ENCODE results near the gene CSK.

CSK gene

DNA sequence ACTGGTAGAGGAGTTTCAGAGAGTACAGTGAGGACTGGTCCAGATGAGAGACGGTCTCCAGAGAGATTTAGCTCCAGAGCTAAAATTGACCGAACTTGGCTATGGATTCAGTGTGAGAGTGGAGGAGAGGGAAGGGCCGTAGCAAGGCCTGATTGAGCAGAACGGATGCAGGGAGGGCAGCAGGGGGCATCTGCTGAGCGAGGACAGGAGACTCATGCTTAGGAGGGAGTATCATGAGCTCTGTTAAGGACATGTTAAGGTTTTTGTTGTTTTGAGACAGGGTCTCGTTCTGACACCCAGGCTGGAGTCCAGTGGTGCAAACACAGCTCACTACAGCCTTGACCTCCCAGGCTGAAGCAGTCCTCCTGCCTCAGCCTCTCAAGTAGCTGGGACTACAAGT is 23.1 kb downstream of the CSK start:
- no peaks in the 10 kb centered on the region for H3K27me3 ChIP-seq (ENCODE audit: insufficient read depth, low read length)
- peaks cover 35% of the 10 kb centered on the region for H3K36me3 ChIP-seq (ENCODE audit: insufficient read depth, low read length)
- H3K9me3 ChIP-seq (ENCODE audit: low read length) = no peaks in the 10 kb centered on the region
- H2AFZ ChIP-seq (ENCODE audit: low read depth, low read length) = no peak overlapping the region
- no peak overlapping the region for H3K4me3 ChIP-seq (ENCODE audit: low read length)
- no peaks in the 10 kb centered on the region for H3K4me1 ChIP-seq (ENCODE audit: insufficient read depth, low read length)

DNA sequence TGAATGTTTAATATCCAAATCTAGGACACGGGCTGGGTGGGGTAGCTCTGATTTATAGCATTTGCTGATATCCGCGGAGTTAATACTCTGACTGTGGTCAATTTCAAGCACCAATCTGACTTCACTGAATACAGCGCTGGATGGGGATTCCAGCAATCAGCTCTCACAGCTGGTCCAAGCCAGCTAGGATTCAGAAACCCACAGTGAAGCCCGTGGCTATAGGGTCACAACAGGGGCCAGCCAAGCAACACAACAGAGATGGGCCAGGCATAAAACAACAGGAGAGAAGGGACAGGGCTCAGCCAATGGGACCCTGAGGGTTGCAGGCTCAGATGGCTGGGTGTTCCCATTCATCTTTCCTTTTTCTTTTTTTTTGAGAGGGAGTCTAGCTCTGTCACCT is 25.4 kb downstream of the CSK start:
- no peaks in the 10 kb centered on the region for H3K4me1 ChIP-seq (ENCODE audit: insufficient read depth, low read length)
- H3K9me3 ChIP-seq (ENCODE audit: low read length) = no peaks in the 10 kb centered on the region
- peaks cover 17% of the 10 kb centered on the region for H3K36me3 ChIP-seq (ENCODE audit: insufficient read depth, low read length)
- no peak overlapping the region for H2AFZ ChIP-seq (ENCODE audit: low read depth, low read length)
- H3K27me3 ChIP-seq (ENCODE audit: insufficient read depth, low read length) = no peaks in the 10 kb centered on the region
- no peak overlapping the region for H3K4me3 ChIP-seq (ENCODE audit: low read length)

DNA sequence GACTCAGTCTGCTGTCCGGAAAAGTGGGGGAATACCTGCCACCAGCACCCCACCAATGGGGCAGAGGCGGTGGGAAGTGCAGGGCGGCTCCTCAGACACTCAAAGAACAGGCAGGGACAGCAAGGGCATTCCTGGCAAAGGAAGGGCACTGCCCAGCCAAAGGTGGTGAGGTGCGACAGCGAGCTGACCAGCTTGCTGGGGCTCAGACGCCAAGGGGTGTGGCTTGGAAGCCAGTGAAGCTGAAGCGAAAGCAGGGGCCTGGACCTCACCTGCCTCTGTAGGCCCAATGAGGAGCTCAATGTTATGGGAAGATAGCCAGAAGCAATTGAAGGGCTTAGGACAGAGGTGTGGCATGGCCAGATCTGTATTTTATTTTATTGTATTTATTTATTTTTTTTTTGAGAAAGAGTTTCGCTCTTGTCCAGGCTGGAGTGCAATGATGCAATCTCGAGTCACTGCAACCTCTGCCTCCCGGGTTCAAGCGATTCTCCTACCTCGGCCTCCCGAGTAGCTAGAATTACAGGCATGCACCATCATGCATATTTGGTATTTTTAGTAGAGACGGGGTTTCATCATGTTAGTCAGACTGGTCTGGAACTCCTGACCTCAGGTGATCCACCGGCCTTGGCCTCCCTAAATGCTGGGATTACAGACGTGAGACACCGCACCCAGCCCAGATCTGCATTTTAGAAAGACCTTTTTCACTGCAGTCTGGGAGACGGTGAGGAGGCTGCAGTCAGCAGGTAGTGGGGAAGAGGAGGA is 26.4 kb downstream of the CSK start:
- Histone ChIP-seq H3K36me3 (ENCODE audit: insufficient read depth, low read length) (peaks cover 12% of the 10 kb centered on the region), H3K27me3 (ENCODE audit: insufficient read depth, low read length) (no peaks in the 10 kb centered on the region), H2AFZ (ENCODE audit: low read depth, low read length) (no peak overlapping the region)

DNA sequence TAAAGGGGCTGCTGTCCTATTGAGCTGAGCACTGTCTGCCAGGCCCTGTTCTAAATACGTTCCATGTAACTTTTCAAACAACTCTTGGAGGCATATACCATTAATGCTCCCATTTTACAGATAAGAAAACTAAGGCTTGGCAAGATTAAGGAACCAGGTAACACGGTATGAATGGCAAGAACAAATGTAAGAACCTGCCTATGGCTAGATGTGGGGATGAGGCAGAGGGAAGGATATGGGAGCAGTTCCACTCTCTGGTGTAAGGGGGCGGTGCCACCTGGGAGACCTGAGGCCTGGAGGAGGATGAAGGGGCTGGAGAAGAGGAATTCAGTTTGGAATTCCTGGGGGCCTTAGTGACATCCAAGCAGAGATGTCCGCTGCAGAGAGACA is 27.0 kb downstream of the CSK start:
- no peak overlapping the region for H3K4me3 ChIP-seq (ENCODE audit: low read length)
- H2AFZ ChIP-seq (ENCODE audit: low read depth, low read length) = no peak overlapping the region
- no peaks in the 10 kb centered on the region for H3K27me3 ChIP-seq (ENCODE audit: insufficient read depth, low read length)
- peaks cover 6% of the 10 kb centered on the region for H3K36me3 ChIP-seq (ENCODE audit: insufficient read depth, low read length)
- no peaks in the 10 kb centered on the region for H3K4me1 ChIP-seq (ENCODE audit: insufficient read depth, low read length)
- no peaks in the 10 kb centered on the region for H3K9me3 ChIP-seq (ENCODE audit: low read length)

More for the DNA sequence above, 26.4 kb downstream of the CSK start:
- Histone ChIP-seq H3K9me3 (ENCODE audit: low read length) (no peaks in the 10 kb centered on the region), H3K4me3 (ENCODE audit: low read length) (no peak overlapping the region), H3K4me1 (ENCODE audit: insufficient read depth, low read length) (no peaks in the 10 kb centered on the region)

DNA sequence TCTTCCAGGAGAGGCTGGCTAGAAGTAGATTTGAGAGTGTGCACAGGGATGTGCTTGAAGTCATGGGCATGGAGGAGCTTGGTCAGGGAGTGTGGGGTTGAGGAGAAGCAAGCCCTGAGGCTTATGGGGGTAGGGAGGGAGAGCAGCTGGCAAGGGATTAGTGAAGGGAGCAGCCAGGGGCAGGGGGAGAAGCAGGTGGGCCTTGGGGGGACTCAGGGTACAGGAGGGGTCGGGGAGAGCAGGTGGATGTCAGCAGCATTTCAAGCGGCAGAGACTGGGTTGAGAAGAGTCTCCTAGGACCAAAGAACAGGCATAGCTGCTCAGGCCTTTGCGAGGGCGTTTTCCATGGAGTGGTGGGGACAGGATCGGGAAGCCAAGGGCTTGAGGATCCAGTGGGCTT is 27.4 kb downstream of the CSK start:
- H3K27me3 ChIP-seq (ENCODE audit: insufficient read depth, low read length) = no peaks in the 10 kb centered on the region
- H3K36me3 ChIP-seq (ENCODE audit: insufficient read depth, low read length) = peaks cover 2% of the 10 kb centered on the region
- no peaks in the 10 kb centered on the region for H3K9me3 ChIP-seq (ENCODE audit: low read length)
- H3K4me1 ChIP-seq (ENCODE audit: insufficient read depth, low read length) = no peaks in the 10 kb centered on the region
- H3K4me3 ChIP-seq (ENCODE audit: low read length) = no peak overlapping the region
- no peak overlapping the region for H2AFZ ChIP-seq (ENCODE audit: low read depth, low read length)

DNA sequence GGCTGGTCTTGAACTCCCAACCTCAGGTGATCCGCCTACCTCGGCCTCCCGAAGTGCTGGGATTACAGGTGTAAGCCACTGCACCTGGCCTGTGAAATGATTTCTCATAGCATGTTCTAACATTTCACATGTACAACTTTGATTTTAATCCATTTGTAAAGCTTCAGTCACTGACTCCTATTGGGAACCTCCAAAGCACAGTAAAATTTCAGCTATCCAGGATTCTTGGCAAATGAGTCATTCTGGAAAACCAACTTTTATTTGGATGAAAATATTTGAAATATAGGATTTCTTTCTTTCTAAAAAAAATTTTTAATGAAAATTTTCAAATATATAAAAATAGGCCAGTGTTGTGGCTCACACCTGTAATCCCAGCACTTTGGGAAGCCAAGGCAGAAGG is 28.1 kb downstream of the CSK start:
- Histone ChIP-seq H3K27me3 (ENCODE audit: insufficient read depth, low read length) (no peaks in the 10 kb centered on the region), H3K9me3 (ENCODE audit: low read length) (no peaks in the 10 kb centered on the region), H3K4me1 (ENCODE audit: insufficient read depth, low read length) (no peaks in the 10 kb centered on the region), H3K4me3 (ENCODE audit: low read length) (no peak overlapping the region), H2AFZ (ENCODE audit: low read depth, low read length) (no peak overlapping the region), H3K36me3 (ENCODE audit: insufficient read depth, low read length) (no peaks in the 10 kb centered on the region)

DNA sequence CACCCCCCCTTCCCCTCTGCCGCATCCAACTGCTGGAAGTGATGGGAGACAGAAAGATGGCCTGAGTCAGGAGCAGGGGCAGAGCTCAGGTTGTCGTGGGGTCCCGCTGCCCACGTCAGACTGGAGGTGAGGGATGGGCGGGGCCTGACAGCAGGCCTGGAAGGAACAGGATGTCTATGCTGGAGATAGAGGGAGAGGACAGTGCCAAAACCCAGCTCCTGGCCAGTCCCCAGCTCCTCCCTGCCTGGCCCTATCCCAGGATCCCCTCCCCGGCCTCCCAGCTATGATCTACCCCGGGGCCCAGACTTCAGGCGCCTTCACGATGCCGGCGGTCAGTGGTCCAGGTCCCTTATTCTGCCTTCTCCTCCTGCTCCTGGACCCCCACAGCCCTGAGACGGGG is 30.7 kb downstream of the CSK start, which contains the start of gene LMAN1L:
TSS of gene LMAN1L (plus strand) at position 303 of the 400 bp plus-strand sequence. CDS start at position 323, 20 bp downstream.
- H2AFZ ChIP-seq (ENCODE audit: low read depth, low read length) = no peak within 1 kb of the TSS
- H3K4me1 ChIP-seq (ENCODE audit: insufficient read depth, low read length) = no peaks in the 10 kb centered on the region
- no peak within 1 kb of the TSS for H3K4me3 ChIP-seq (ENCODE audit: low read length)
- no peaks in the 10 kb centered on the region for H3K9me3 ChIP-seq (ENCODE audit: low read length)
- H3K36me3 ChIP-seq (ENCODE audit: insufficient read depth, low read length) = no peaks in the 10 kb centered on the region
- no peaks in the 10 kb centered on the region for H3K27me3 ChIP-seq (ENCODE audit: insufficient read depth, low read length)

DNA sequence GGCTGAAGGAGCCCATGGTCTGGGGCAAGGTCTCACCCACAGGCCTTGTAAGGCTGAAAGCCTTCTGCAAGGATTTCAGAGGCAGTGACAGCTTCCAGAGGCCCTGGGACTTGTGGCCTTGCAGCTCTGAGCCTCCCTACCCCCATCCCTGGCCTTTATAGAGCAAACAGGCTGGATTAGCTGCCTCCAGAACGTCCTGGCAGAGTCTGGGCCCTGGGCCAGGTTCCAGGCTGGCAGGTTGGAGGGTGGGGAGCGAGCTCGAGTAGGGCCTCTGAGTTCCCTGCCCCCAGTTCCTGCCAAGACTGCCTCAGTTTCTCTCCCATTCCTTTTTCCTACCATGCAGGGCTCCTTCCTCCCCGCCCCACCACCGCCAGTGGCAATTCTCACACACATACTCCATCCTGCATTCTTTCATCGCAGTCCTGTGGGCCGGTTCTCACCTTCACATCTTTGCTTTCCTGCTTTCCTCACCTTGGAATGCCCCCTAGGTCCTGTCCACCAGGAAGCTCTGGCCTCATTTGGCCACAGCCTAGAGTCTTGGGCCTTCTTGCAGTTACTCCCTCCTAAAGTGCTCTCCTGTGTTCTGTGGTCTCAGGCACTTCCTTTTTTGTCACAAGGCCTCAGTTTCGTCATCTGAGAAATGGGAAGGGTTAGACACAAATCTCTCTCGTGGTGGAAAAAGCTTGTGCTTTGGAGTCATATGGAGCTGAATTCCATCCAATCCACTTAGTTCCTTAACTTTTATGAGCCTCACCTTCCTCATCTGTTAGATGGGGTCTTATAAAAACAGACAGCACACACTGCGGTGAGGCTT is 33.4 kb downstream of the CSK start:
- no peaks in the 10 kb centered on the region for H3K9me3 ChIP-seq (ENCODE audit: low read length)
- no peaks in the 10 kb centered on the region for H3K4me1 ChIP-seq (ENCODE audit: insufficient read depth, low read length)
- H3K36me3 ChIP-seq (ENCODE audit: insufficient read depth, low read length) = no peaks in the 10 kb centered on the region
- H2AFZ ChIP-seq (ENCODE audit: low read depth, low read length) = no peak overlapping the region
- H3K4me3 ChIP-seq (ENCODE audit: low read length) = no peak overlapping the region
- peaks cover 3% of the 10 kb centered on the region for H3K27me3 ChIP-seq (ENCODE audit: insufficient read depth, low read length)

DNA sequence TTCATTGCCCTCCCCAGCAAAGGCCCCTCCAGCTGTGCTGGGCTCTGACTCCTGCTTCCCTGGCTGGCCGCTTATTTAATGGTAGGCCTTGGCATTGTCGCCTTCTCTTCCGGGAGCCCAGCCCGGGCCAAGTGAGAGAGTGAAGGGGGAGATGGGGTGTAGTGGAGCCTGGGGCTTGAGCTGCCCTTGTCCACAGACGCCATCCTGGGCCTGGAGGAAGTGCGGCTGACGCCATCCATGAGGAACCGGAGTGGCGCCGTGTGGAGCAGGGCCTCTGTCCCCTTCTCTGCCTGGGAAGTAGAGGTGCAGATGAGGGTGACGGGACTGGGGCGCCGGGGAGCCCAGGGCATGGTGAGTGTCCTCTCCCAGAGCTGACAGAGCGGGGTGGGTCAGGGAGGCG is 34.1 kb downstream of the CSK start:
- Histone ChIP-seq H3K9me3 (ENCODE audit: low read length) (no peaks in the 10 kb centered on the region), H2AFZ (ENCODE audit: low read depth, low read length) (no peak overlapping the region), H3K27me3 (ENCODE audit: insufficient read depth, low read length) (peaks cover 3% of the 10 kb centered on the region), H3K36me3 (ENCODE audit: insufficient read depth, low read length) (no peaks in the 10 kb centered on the region), H3K4me1 (ENCODE audit: insufficient read depth, low read length) (peaks cover 4% of the 10 kb centered on the region), H3K4me3 (ENCODE audit: low read length) (no peak overlapping the region)

DNA sequence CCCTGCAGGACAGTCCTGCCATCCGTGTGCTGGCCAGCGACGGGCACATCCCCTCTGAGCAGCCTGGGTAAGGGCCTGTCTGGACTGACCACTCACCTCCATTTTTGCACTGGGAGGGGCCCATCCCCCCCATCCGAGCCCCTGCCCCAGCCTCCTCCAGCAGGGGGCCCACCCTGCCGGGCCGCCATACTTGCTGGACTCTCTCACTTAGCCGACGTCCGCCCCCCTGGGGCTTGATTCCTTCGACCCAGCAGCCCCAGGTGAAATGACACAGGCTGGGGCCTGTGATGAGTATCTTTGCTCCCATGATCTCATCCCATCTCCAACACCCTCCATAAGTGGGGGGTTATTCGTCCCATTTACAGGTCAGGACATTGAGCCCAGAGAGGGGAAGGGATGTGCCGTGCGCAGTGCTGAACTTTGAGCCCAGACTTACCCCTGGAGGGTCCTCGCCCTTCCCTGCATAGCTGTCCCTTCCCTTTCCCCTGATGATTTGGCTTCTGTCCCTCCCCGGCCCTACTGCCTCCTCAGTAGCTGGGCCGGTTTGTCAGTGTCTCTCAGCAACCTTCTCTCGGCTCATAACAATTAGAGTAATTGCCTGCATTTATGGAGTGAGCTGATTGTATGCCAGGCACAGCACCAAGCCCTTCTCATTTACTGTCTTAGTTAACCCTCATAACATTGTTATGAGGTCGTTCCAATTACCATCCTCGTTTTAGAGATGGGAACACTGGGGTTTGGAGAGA is 34.9 kb downstream of the CSK start:
- Histone ChIP-seq H3K4me3 (ENCODE audit: low read length) (no peak overlapping the region), H3K4me1 (ENCODE audit: insufficient read depth, low read length) (peaks cover 12% of the 10 kb centered on the region), H3K9me3 (ENCODE audit: low read length) (no peaks in the 10 kb centered on the region), H3K27me3 (ENCODE audit: insufficient read depth, low read length) (peaks cover 5% of the 10 kb centered on the region), H3K36me3 (ENCODE audit: insufficient read depth, low read length) (no peaks in the 10 kb centered on the region), H2AFZ (ENCODE audit: low read depth, low read length) (no peak overlapping the region)

DNA sequence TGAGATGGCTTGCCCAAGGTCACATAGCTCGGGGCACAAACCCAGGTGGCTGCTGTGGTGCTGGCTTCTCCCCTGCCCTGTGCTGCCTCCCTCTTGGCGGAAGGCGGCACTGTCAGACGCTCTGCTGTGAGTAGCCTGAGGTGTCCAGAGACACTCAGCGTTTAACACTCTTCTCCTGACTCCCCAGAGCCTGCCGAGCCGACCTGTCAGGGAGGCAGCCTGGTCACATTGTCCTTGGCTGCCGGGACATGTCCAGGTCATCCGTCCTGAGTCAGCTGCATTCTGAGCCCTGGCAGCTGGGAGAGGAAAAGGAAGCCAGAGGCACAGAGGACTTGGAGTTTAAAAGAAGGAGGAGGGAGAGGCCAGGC is 35.5 kb downstream of the CSK start:
- no peaks in the 10 kb centered on the region for H3K9me3 ChIP-seq (ENCODE audit: low read length)
- H3K4me3 ChIP-seq (ENCODE audit: low read length) = no peak overlapping the region
- H3K27me3 ChIP-seq (ENCODE audit: insufficient read depth, low read length) = peaks cover 7% of the 10 kb centered on the region
- H3K36me3 ChIP-seq (ENCODE audit: insufficient read depth, low read length) = no peaks in the 10 kb centered on the region
- H3K4me1 ChIP-seq (ENCODE audit: insufficient read depth, low read length) = peaks cover 12% of the 10 kb centered on the region
- H2AFZ ChIP-seq (ENCODE audit: low read depth, low read length) = no peak overlapping the region

DNA sequence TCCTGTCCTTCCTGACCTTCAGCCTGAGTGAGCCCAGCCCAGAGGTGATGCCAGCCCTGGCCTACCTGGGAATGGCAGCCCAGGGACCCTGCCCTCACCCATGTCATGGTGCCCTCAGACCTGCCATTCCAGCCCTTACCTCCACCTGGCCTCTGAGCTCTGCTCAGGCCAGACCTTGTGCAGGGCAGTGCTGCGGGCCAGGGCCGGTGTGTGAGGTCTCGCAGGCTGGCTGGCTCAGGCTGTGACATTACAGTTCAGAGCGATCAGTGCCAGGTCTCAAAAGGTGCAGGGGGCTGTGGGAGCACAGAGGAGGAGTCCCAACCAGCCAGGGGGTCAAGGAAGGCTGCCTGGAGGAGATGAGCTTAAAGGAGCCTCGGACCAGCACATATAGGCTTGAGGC is 38.2 kb downstream of the CSK start:
- Histone ChIP-seq H3K9me3 (ENCODE audit: low read length) (no peaks in the 10 kb centered on the region), H3K4me3 (ENCODE audit: low read length) (no peak overlapping the region), H3K27me3 (ENCODE audit: insufficient read depth, low read length) (peaks cover 28% of the 10 kb centered on the region), H3K4me1 (ENCODE audit: insufficient read depth, low read length) (peaks cover 12% of the 10 kb centered on the region), H2AFZ (ENCODE audit: low read depth, low read length) (no peak overlapping the region), H3K36me3 (ENCODE audit: insufficient read depth, low read length) (no peaks in the 10 kb centered on the region)

Measured in neuron (in vitro differentiated cells).